IPS-15b (cell line): ENCODE results near the gene OR5B21.

Experiments
- H3K27me3 ChIP-seq: one replicate; pipeline ENCODE4 v1.6.1; 2013; ENCODE audit warnings: low read length; ENCODE audit not compliant: control insufficient read depth, insufficient read depth
- H3K36me3 ChIP-seq: one replicate; pipeline ENCODE4 v1.6.1; 2013; ENCODE audit warnings: low read length; ENCODE audit not compliant: control insufficient read depth, insufficient read depth
- H3K4me1 ChIP-seq: one replicate; pipeline ENCODE4 v1.6.1; 2013; ENCODE audit warnings: mild to moderate bottlenecking, low read length; ENCODE audit not compliant: control insufficient read depth, insufficient read depth
- H3K4me3 ChIP-seq: one replicate; pipeline ENCODE4 v1.5.1; 2013; ENCODE audit warnings: low read depth, low read length
- H3K9ac ChIP-seq: one replicate; pipeline ENCODE4 v1.6.1; 2013; ENCODE audit warnings: low read depth, mild to moderate bottlenecking, low read length
- H3K9me3 ChIP-seq: one replicate; pipeline ENCODE4 v1.6.1; 2013; ENCODE audit warnings: mild to moderate bottlenecking, low read length; ENCODE audit not compliant: control insufficient read depth, insufficient read depth

Gene OR5B21

DNA sequence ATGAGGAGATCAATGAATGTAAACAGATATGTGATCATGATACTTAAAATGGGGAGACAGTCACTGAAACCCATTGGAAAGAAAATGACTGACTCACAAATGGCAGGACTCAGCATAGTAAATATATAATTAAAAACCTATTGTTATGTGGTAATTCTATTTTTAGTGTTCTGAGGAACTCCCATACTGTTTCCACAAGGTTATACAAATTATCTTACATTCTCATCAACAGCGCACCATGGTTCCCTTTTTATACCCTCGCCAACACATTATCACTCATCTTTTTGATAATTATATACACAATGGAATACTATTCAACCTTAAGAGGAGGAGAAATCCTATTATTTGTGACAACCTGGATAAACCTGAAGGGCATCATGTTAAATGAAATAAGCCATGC, 17.1 kb downstream of the OR5B21 start:
- Histone ChIP-seq H3K4me3 (no peak overlapping the region), H3K9me3 (no peaks in the 10 kb centered on the region), H3K27me3 (no peaks in the 10 kb centered on the region), H3K4me1 (no peaks in the 10 kb centered on the region), H3K36me3 (no peaks in the 10 kb centered on the region), H3K9ac (no peak overlapping the region)

DNA sequence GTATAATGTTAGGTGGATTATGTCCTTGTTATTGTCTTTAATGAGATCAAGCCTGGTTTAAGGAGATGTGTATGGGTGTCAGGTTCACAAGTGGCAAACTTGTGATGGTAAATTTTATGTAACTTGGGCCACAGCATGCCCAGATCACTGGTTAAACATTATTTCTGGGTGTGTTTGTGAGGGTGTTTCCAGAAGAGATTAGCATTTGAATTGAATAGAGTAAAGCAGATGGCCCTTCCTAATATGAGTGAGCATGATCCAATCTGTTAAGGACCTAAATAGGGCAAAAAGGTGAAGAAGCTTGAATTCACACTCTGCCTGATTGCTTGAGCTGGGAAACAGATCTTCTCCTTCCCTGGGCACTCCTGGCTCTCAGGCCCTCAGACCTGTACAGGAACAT, 20.7 kb downstream of the OR5B21 start:
- H3K27me3 ChIP-seq = no peaks in the 10 kb centered on the region
- no peak overlapping the region for H3K4me3 ChIP-seq
- H3K36me3 ChIP-seq = no peaks in the 10 kb centered on the region
- H3K9me3 ChIP-seq = no peaks in the 10 kb centered on the region
- no peak overlapping the region for H3K9ac ChIP-seq
- no peaks in the 10 kb centered on the region for H3K4me1 ChIP-seq

DNA sequence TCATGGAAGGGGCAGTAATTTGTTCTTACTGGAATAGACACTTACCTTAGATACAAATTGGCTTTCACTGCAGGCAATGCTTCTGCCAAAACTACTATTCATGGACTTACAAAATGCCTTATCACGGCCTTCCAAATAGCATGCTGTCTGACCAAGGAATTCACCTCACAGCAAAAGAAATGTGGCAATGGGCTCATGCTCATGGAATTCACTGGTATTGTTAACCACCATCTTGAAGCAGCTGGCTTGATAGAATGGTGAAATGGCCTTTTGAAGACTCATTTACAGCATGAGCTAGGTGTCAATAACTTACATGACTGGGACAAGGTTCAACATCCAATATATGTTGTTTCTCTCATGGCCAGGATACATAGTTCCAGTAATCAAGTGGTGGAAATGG, 21.9 kb downstream of the OR5B21 start:
- no peaks in the 10 kb centered on the region for H3K9me3 ChIP-seq
- H3K36me3 ChIP-seq = no peaks in the 10 kb centered on the region
- H3K4me3 ChIP-seq = no peak overlapping the region
- no peaks in the 10 kb centered on the region for H3K27me3 ChIP-seq
- H3K4me1 ChIP-seq = no peaks in the 10 kb centered on the region
- no peak overlapping the region for H3K9ac ChIP-seq

DNA sequence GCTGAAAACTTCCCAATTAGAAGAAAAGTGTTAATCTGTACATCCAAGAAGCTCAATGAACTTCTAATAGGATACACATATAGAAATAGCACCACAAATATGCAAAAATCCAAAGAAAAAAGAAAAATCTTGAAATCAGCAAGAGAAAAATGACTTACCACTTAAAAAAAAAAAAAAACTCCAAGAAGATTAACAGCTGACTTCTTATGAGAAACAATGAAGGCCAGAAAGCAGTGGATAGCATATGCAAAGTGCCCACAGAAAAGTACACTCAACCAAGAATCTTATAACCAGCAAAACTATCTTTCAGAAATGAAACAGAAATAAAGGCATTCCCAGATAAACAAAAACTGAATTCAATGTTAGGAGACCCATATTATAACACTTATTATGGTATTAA, 36.0 kb downstream of the OR5B21 start:
- H3K27me3 ChIP-seq = no peaks in the 10 kb centered on the region
- no peak overlapping the region for H3K9ac ChIP-seq
- H3K36me3 ChIP-seq = no peaks in the 10 kb centered on the region
- no peak overlapping the region for H3K4me3 ChIP-seq
- H3K4me1 ChIP-seq = no peaks in the 10 kb centered on the region
- peaks cover 4% of the 10 kb centered on the region for H3K9me3 ChIP-seq

DNA sequence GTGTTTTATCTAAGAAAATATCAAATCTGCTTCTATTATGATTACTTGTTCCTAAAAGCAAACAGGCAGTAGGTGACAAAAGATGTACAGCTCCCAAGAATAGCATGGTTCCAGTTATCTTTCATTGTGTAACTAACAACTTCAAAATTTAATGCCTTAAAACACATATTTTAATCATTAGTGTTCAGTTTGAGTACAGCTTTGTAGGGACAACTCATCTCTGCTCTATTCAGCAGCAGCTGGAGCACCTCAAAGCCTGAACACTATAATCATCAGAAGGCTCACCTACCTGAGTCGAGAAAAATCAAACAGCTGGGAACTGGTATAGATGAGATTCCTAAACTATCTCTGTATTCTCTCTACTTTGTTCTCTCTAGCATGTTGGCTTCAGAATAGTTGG, 41.6 kb downstream of the OR5B21 start:
- H3K36me3 ChIP-seq = no peaks in the 10 kb centered on the region
- no peaks in the 10 kb centered on the region for H3K9me3 ChIP-seq
- H3K4me3 ChIP-seq = no peak overlapping the region
- no peaks in the 10 kb centered on the region for H3K27me3 ChIP-seq
- no peak overlapping the region for H3K9ac ChIP-seq
- no peaks in the 10 kb centered on the region for H3K4me1 ChIP-seq

DNA sequence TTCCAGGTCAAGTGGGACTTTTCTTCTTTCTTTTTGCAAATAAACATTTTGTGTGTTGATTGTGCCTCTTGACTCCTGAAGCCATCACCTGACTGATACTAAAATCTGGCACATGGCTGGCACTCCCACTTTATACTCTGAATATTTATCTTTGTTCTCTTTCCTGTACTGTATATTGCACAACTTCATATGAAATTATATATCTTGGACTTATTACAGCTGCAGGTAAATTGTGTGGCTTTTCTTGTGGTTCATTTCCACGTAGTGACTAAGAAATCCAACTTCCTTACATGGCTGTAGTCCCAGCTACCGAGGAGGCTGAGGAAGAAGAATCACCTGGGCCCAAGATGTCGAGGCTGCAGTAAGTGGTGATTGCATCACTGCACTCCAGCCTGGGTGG, 42.2 kb downstream of the OR5B21 start:
- H3K4me3 ChIP-seq = no peak overlapping the region
- no peaks in the 10 kb centered on the region for H3K4me1 ChIP-seq
- H3K9ac ChIP-seq = no peak overlapping the region
- no peaks in the 10 kb centered on the region for H3K36me3 ChIP-seq
- H3K27me3 ChIP-seq = no peaks in the 10 kb centered on the region
- H3K9me3 ChIP-seq = no peaks in the 10 kb centered on the region
